ENCODE data around the gene ZBED2. TPM values are rescaled to one million over a fixed set of nuclear protein-coding genes. Genes with fewer than 3 reads are reported as not detected.

ZBED2 gene
- total and polyA plus RNA-seq, 3 experiments from 2014 or later = 0.51 to 551 (median 547) TPM

GRCh38 chr3:111619833-111620232 lies 24.7 kb upstream of the ZBED2 start:
- Mint-ChIP-seq H3K9me3 (no peaks in the 10 kb centered on the region), H3K4me3 (no peak overlapping the region), H3K36me3 (peaks cover 7 to 64% (median 18%) of the 10 kb centered on the region in 3 donors), H3K27ac (peak overlapping the region; percentile 65 to 95 (median 74)), H3K27me3 (no peaks in the 10 kb centered on the region), H3K4me1 (peaks cover 39 to 66% (median 41%) of the 10 kb centered on the region in 3 donors)
- ChIA-PET CTCF (no interaction called here), POLR2A (no interaction called here)
- peaks cover 31% of the 10 kb centered on the region for H3K4me1 ChIP-seq (ENCODE audit: insufficient read depth, low read length)
- no peak overlapping the region for H3K4me3 ChIP-seq (ENCODE audit: low read length)
- H3K36me3 ChIP-seq (ENCODE audit: insufficient read depth, low read length) = peaks cover 13% of the 10 kb centered on the region
- no peaks in the 10 kb centered on the region for H3K27me3 ChIP-seq (ENCODE audit: insufficient read depth, low read length, poor library complexity, severe bottlenecking)
- DNase-seq = no peak
- H3K27ac ChIP-seq (ENCODE audit: low read depth, low read length) = no peak overlapping the region
- H3K9me3 ChIP-seq (ENCODE audit: low read length) = no peaks in the 10 kb centered on the region

- Histone ChIP-seq H3K36me3 (ENCODE audit: insufficient read depth, low read length) (peaks cover 4% of the 10 kb centered on the region), H3K9me3 (ENCODE audit: low read length) (no peaks in the 10 kb centered on the region), H3K27me3 (ENCODE audit: insufficient read depth, low read length, poor library complexity, severe bottlenecking) (no peaks in the 10 kb centered on the region), H3K4me1 (ENCODE audit: insufficient read depth, low read length) (peaks cover 31% of the 10 kb centered on the region), H3K4me3 (ENCODE audit: low read length) (no peak overlapping the region), H3K27ac (ENCODE audit: low read depth, low read length) (no peak overlapping the region)
- Mint-ChIP-seq H3K36me3 (peaks cover 0 to 64% (median 17%) of the 10 kb centered on the region in 3 donors), H3K27me3 (no peaks in the 10 kb centered on the region), H3K4me1 (peaks cover 45 to 67% (median 46%) of the 10 kb centered on the region in 3 donors), H3K9me3 (no peaks in the 10 kb centered on the region), H3K27ac (peak overlapping the region; percentile 32 to 95 (median 74)), H3K4me3 (no peak overlapping the region)
- POLR2A ChIA-PET = no interaction called here
- DNase-seq = no peak
- CTCF ChIA-PET = interaction anchor here (1.0 kb wide), 1 partner anchor 9 kb away, joined by 3 read pairs; no protein-coding TSS in a partner anchor
These were observed 23.8 kb upstream of the ZBED2 start for GRCh38 chr3:111618945-111619344.

- peak overlapping the region in 1 of 7 donors; percentile 57 for H3K4me3 Mint-ChIP-seq
- peaks cover 4 to 65% (median 21%) of the 10 kb centered on the region in 3 donors for H3K36me3 Mint-ChIP-seq
- no peak overlapping the region for H3K27ac ChIP-seq (ENCODE audit: low read depth, low read length)
- H3K27ac Mint-ChIP-seq = peak overlapping the region; percentile 49 to 98 (median 95)
- H3K36me3 ChIP-seq (ENCODE audit: insufficient read depth, low read length) = peaks cover 3% of the 10 kb centered on the region
- H3K4me1 ChIP-seq (ENCODE audit: insufficient read depth, low read length) = peaks cover 31% of the 10 kb centered on the region
- H3K4me3 ChIP-seq (ENCODE audit: low read length) = no peak overlapping the region
- peaks cover 51 to 74% (median 55%) of the 10 kb centered on the region in 3 donors for H3K4me1 Mint-ChIP-seq
- no peaks in the 10 kb centered on the region for H3K27me3 ChIP-seq (ENCODE audit: insufficient read depth, low read length, poor library complexity, severe bottlenecking)
- POLR2A ChIA-PET = interaction anchor here (0.6 kb wide), 1 partner anchor 242 kb away, joined by 5 read pairs; no protein-coding TSS in a partner anchor
- DNase-seq = no peak
- no peaks in the 10 kb centered on the region for H3K9me3 ChIP-seq (ENCODE audit: low read length)
- no peaks in the 10 kb centered on the region for H3K27me3 Mint-ChIP-seq
- CTCF ChIA-PET = interaction anchor here (1.0 to 2.3 kb wide), 5 partner anchors 8 to 78 kb away, joined by 3 to 18 read pairs (median 12); no protein-coding TSS in a partner anchor
- H3K9me3 Mint-ChIP-seq = no peaks in the 10 kb centered on the region
These were observed 22.9 kb upstream of the ZBED2 start for GRCh38 chr3:111617912-111618601.

- Mint-ChIP-seq H3K9me3 (no peaks in the 10 kb centered on the region), H3K4me3 (peak overlapping the region in 1 of 7 donors; percentile 57), H3K27me3 (no peaks in the 10 kb centered on the region), H3K27ac (peak overlapping the region; percentile 88 to 98 (median 95)), H3K36me3 (peaks cover 10 to 68% (median 25%) of the 10 kb centered on the region in 3 donors), H3K4me1 (peaks cover 55 to 80% (median 61%) of the 10 kb centered on the region in 3 donors)
- Histone ChIP-seq H3K27me3 (ENCODE audit: insufficient read depth, low read length, poor library complexity, severe bottlenecking) (no peaks in the 10 kb centered on the region), H3K4me1 (ENCODE audit: insufficient read depth, low read length) (peaks cover 31% of the 10 kb centered on the region), H3K4me3 (ENCODE audit: low read length) (no peak overlapping the region), H3K27ac (ENCODE audit: low read depth, low read length) (no peak overlapping the region), H3K9me3 (ENCODE audit: low read length) (no peaks in the 10 kb centered on the region), H3K36me3 (ENCODE audit: insufficient read depth, low read length) (peaks cover 9% of the 10 kb centered on the region)
- no peak for DNase-seq
- ChIA-PET CTCF (interaction anchor here (1.4 to 2.3 kb wide), 7 partner anchors 9 to 77 kb away, joined by 4 to 18 read pairs (median 5); no protein-coding TSS in a partner anchor), POLR2A (no interaction called here)
These were observed 22.3 kb upstream of the ZBED2 start for GRCh38 chr3:111617406-111617805.

- peak overlapping the region; percentile 40 for H3K27ac ChIP-seq (ENCODE audit: low read depth, low read length)
- H3K27ac Mint-ChIP-seq = peak overlapping the region; percentile 88 to 98 (median 95)
- no peaks in the 10 kb centered on the region for H3K27me3 Mint-ChIP-seq
- peaks cover 9% of the 10 kb centered on the region for H3K36me3 ChIP-seq (ENCODE audit: insufficient read depth, low read length)
- peaks cover 57 to 80% (median 69%) of the 10 kb centered on the region in 3 donors for H3K4me1 Mint-ChIP-seq
- no peaks in the 10 kb centered on the region for H3K9me3 ChIP-seq (ENCODE audit: low read length)
- peak; percentile 42 to 88 (median 74) for DNase-seq
- peaks cover 10 to 70% (median 26%) of the 10 kb centered on the region in 3 donors for H3K36me3 Mint-ChIP-seq
- peak overlapping the region in 6 of 7 donors; percentile 1 to 61 (median 30) for H3K4me3 Mint-ChIP-seq
- no peaks in the 10 kb centered on the region for H3K9me3 Mint-ChIP-seq
- H3K27me3 ChIP-seq (ENCODE audit: insufficient read depth, low read length, poor library complexity, severe bottlenecking) = no peaks in the 10 kb centered on the region
- ChIA-PET POLR2A (interaction anchor here (0.8 to 0.9 kb wide), 2 partner anchors 66 to 74 kb away, joined by 3 to 4 read pairs; no protein-coding TSS in a partner anchor), CTCF (interaction anchor here (0.6 to 2.3 kb wide), 32 partner anchors 9 to 547 kb away, joined by 3 to 18 read pairs (median 5); partner anchors contain the start of genes ABHD10 and ZBED2)
- H3K4me1 ChIP-seq (ENCODE audit: insufficient read depth, low read length) = peaks cover 31% of the 10 kb centered on the region
- H3K4me3 ChIP-seq (ENCODE audit: low read length) = no peak overlapping the region
These were observed 21.4 kb upstream of the ZBED2 start for GRCh38 chr3:111616417-111617105.

- Mint-ChIP-seq H3K4me3 (peak overlapping the region in 4 of 7 donors; percentile 7 to 61 (median 18)), H3K27ac (peak overlapping the region; percentile 88 to 98 (median 95)), H3K4me1 (peaks cover 63 to 85% (median 76%) of the 10 kb centered on the region in 3 donors), H3K27me3 (no peaks in the 10 kb centered on the region), H3K9me3 (no peaks in the 10 kb centered on the region), H3K36me3 (peaks cover 16 to 73% (median 31%) of the 10 kb centered on the region in 3 donors)
- no peak for DNase-seq
- CTCF ChIA-PET = interaction anchor here (0.6 to 2.3 kb wide), 30 partner anchors 8 to 363 kb away, joined by 3 to 18 read pairs (median 5); partner anchors contain the start of genes ABHD10 and ZBED2
- peaks cover 9% of the 10 kb centered on the region for H3K36me3 ChIP-seq (ENCODE audit: insufficient read depth, low read length)
- no peaks in the 10 kb centered on the region for H3K9me3 ChIP-seq (ENCODE audit: low read length)
- H3K4me1 ChIP-seq (ENCODE audit: insufficient read depth, low read length) = peaks cover 38% of the 10 kb centered on the region
- no peak overlapping the region for H3K4me3 ChIP-seq (ENCODE audit: low read length)
- POLR2A ChIA-PET = interaction anchor here (0.8 to 0.9 kb wide), 2 partner anchors 65 to 73 kb away, joined by 3 to 4 read pairs; no protein-coding TSS in a partner anchor
- H3K27ac ChIP-seq (ENCODE audit: low read depth, low read length) = peak overlapping the region; percentile 10
- H3K27me3 ChIP-seq (ENCODE audit: insufficient read depth, low read length, poor library complexity, severe bottlenecking) = no peaks in the 10 kb centered on the region
These were observed 20.7 kb upstream of the ZBED2 start for GRCh38 chr3:111615880-111616279.

GRCh38 chr3:111613294-111613693 lies 18.1 kb upstream of the ZBED2 start:
- peaks cover 62% of the 10 kb centered on the region for H3K4me1 ChIP-seq (ENCODE audit: insufficient read depth, low read length)
- H3K27ac ChIP-seq (ENCODE audit: low read depth, low read length) = no peak overlapping the region
- no peak for DNase-seq
- peaks cover 9% of the 10 kb centered on the region for H3K36me3 ChIP-seq (ENCODE audit: insufficient read depth, low read length)
- no peak overlapping the region for H3K4me3 Mint-ChIP-seq
- peaks cover 16 to 73% (median 35%) of the 10 kb centered on the region in 3 donors for H3K36me3 Mint-ChIP-seq
- no peaks in the 10 kb centered on the region for H3K27me3 Mint-ChIP-seq
- H3K27me3 ChIP-seq (ENCODE audit: insufficient read depth, low read length, poor library complexity, severe bottlenecking) = no peaks in the 10 kb centered on the region
- H3K27ac Mint-ChIP-seq = peak overlapping the region; percentile 55 to 95 (median 75)
- no peaks in the 10 kb centered on the region for H3K9me3 ChIP-seq (ENCODE audit: low read length)
- H3K9me3 Mint-ChIP-seq = no peaks in the 10 kb centered on the region
- ChIA-PET POLR2A (interaction anchor here (0.6 kb wide), 1 partner anchor 244 kb away, joined by 3 read pairs; no protein-coding TSS in a partner anchor), CTCF (no interaction called here)
- peaks cover 86 to 96% (median 95%) of the 10 kb centered on the region in 3 donors for H3K4me1 Mint-ChIP-seq
- no peak overlapping the region for H3K4me3 ChIP-seq (ENCODE audit: low read length)

Data from CD8-positive, alpha-beta memory T cell (primary cell).